Subcutaneous adipose tissue (tissue), 4 donors: ENCODE measurements around the gene IL36G. TPM values are rescaled to one million over a fixed set of nuclear protein-coding genes. Genes with fewer than 3 reads are reported as not detected.

Source experiments
- total RNA-seq, 4 donors: library from RNA; depleted of rRNA; stranded (reverse); fragments of >200 nt; gene quantifications; one replicate each; pipeline ENCODE4 v1.1.0, GENCODE V29; 2016
- TF ChIP-seq, protein P1 (sequence below): fragments of 450-650 bp; IDR thresholded peaks from one replicate; pipeline ENCODE4 v1.5.1; 2016; ENCODE audit warnings: low read depth, mild to moderate bottlenecking, control low read depth, antibody characterized with exemption, moderate library complexity

The IL36G gene
- total RNA-seq, 4 donors from 2014 or later: not detected

DNA sequence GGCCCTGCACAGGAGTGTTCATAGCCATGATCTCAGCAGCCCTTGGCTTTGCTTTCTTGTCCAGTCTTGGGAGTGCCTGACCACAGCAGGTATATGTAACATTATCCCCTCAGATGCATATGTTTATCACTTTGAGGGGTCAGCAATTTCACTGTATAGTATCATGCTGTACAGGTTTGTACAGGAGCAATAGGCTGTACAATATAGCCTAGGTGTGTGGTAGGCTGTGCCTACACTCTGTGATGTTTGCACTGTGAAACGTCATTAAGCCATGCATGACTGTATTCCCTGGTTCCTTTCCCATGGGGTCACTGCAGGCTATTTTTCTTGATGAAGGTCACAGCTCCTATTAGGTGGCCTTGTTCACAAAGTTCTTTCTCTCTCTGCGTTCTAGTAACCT is 4.7 kb upstream of the IL36G start:
- TF ChIP-seq, protein P1, sequence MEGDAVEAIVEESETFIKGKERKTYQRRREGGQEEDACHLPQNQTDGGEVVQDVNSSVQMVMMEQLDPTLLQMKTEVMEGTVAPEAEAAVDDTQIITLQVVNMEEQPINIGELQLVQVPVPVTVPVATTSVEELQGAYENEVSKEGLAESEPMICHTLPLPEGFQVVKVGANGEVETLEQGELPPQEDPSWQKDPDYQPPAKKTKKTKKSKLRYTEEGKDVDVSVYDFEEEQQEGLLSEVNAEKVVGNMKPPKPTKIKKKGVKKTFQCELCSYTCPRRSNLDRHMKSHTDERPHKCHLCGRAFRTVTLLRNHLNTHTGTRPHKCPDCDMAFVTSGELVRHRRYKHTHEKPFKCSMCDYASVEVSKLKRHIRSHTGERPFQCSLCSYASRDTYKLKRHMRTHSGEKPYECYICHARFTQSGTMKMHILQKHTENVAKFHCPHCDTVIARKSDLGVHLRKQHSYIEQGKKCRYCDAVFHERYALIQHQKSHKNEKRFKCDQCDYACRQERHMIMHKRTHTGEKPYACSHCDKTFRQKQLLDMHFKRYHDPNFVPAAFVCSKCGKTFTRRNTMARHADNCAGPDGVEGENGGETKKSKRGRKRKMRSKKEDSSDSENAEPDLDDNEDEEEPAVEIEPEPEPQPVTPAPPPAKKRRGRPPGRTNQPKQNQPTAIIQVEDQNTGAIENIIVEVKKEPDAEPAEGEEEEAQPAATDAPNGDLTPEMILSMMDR: no peak

DNA sequence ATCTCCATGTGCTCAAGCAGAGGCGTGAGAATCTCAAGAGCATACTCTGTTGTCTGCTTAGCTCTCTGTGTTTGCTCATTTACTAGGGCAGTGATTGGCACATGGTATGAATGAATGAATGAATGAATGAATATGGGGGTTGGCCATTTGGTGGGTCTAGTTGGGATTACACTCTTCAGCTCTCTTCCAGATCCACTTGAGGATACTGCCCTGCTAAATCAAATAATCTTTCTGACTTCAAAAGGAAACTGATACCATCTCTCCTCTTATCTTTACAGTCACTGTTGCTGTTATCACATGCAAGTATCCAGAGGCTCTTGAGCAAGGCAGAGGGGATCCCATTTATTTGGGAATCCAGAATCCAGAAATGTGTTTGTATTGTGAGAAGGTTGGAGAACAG is 1.9 kb downstream of the IL36G start:
- TF ChIP-seq, protein P1: no peak

DNA sequence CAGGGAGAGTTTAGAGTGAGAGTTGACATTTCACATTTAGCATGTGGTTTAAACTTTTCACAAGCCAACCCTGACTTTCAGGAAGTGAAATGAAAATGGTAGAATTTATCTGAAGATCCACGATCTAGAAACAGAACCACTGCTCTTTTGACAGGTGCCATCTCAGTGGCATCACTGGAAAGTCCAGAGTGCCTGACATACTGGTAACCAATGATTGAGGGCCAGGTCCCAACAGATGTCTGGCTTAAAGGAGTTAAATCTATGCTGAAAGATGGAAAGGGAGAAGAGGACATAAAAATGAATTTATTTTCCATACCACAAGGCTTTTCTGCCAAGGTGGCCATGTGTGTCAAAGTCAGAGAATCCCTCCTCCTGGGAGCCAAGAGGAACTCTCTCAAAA is 2.7 kb downstream of the IL36G start:
- TF ChIP-seq, protein P1: no peak

DNA sequence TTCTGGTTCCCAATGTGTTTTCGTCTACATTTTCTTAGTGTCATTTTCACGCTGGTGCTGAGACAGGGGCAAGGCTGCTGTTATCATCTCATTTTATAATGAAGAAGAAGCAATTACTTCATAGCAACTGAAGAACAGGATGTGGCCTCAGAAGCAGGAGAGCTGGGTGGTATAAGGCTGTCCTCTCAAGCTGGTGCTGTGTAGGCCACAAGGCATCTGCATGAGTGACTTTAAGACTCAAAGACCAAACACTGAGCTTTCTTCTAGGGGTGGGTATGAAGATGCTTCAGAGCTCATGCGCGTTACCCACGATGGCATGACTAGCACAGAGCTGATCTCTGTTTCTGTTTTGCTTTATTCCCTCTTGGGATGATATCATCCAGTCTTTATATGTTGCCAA is 7.3 kb downstream of the IL36G start:
- TF ChIP-seq, protein P1: no peak

DNA sequence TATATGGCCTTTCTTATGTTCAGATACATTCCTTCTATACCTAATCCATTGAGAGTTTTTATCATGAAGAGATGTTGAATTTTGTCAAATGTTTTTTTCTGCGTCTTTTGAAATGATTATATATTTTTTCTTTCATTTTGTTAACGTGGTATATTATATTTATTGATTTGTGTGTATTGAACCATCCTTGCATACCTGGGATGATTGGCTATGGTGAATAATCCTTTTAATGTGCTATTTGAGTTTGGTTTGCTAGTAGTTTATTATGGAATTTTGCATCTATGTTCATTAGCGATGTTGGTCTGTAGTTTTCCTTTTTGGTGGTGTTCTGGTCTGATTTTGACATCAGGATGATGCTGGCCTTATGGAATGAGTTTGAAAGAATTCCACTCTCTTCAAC is 11.8 kb downstream of the IL36G start:
- TF ChIP-seq, protein P1: no peak

DNA sequence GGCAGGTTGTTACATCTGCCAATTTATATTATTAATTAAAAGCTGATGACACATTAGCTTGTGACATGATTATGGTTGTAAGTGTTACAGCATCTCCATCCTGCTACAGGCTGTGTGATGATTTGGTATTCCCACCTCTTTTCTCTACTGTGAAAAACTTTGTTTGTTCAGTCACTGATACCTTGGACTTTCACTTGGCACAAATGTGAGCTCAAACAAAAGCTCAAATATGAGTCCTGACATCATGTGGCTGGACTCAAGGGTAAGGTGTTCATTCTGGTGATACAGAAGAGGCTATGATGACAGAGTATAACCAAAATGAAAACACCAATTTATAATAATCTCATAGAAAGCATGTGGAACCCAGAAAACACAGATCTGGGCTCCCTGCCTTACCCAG is 16.0 kb downstream of the IL36G start:
- TF ChIP-seq, protein P1: no peak

DNA sequence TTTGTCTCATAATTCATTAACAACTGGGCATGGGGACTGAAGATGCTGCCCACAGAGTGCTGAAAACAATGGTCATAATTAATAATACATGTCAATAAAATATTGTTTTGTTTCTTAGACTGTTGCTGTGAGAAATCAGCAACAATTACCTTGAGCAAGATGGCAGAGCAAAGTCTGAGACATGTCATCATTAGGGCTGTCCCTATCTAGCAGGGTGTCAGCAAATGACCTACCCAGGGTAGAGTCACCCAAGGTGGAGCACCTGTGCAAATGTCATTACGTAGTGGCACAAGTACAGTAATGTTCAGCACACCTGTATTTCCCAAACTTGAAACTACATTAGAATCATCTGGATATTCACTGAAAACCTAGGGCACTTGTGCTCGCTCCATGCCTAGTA is 16.8 kb downstream of the IL36G start:
- TF ChIP-seq, protein P1: no peak
